Measurements from ENCODE around the gene CRIP3.
A peak's percentile ranks its signal among the peaks of the same experiment; 100 is the strongest.

CRIP3 gene

GRCh38 chr6:43334466-43335095 lies 26.0 kb upstream of the CRIP3 start:
- peaks cover 7% of the 10 kb centered on the region for H3K4me1 ChIP-seq (ENCODE audit: insufficient read depth, low read length, poor library complexity, severe bottlenecking)
- no peaks in the 10 kb centered on the region for H3K9me3 ChIP-seq (ENCODE audit: insufficient read depth, low read depth, low read length)
- no peaks in the 10 kb centered on the region for H3K79me2 ChIP-seq (ENCODE audit: insufficient read depth, low read length)
- no peaks in the 10 kb centered on the region for H3F3A ChIP-seq (ENCODE audit: low read depth)
- H3K36me3 ChIP-seq (ENCODE audit: insufficient read depth, low read length): peaks cover 25% of the 10 kb centered on the region; the same call in 1 of the 2 replicates
- TF ChIP-seq EZH2phosphoT487 (IDR thresholded peaks at IDR 0.05; ENCODE audit: borderline replicate concordance) (no peak), CTCF (conservative IDR thresholded peaks at IDR 0.05; ENCODE audit: low read length) (peak; percentile 67)
- H2AFZ ChIP-seq (ENCODE audit: low read length): no peak overlapping the region
- no peaks in the 10 kb centered on the region for H3K9me2 ChIP-seq (replicated peaks; ENCODE audit: low read depth, low read length)
- no peak overlapping the region for H3K4me3 ChIP-seq (ENCODE audit: low read length, poor library complexity, severe bottlenecking)
- H3K9ac ChIP-seq (ENCODE audit: low read depth, low read length, poor library complexity, severe bottlenecking): no peak overlapping the region
- H3K27me3 ChIP-seq (ENCODE audit: insufficient read depth, low read length, poor library complexity, severe bottlenecking): no peaks in the 10 kb centered on the region
- H4K20me1 ChIP-seq (ENCODE audit: insufficient read depth, low read length, poor library complexity, severe bottlenecking): no peaks in the 10 kb centered on the region
- no peak overlapping the region for H3K4me2 ChIP-seq (ENCODE audit: low read depth, low read length, poor library complexity, severe bottlenecking)

- Histone ChIP-seq H3K9ac (ENCODE audit: low read depth, low read length, poor library complexity, severe bottlenecking) (no peak overlapping the region), H3K9me3 (ENCODE audit: insufficient read depth, low read depth, low read length) (no peaks in the 10 kb centered on the region), H3K36me3 (ENCODE audit: insufficient read depth, low read length) (peaks cover under 1% of the 10 kb centered on the region; the same call in 1 of the 2 replicates), H2AFZ (ENCODE audit: low read length) (no peak overlapping the region), H3K4me2 (ENCODE audit: low read depth, low read length, poor library complexity, severe bottlenecking) (no peak overlapping the region), H3F3A (ENCODE audit: low read depth) (no peaks in the 10 kb centered on the region), H3K4me1 (ENCODE audit: insufficient read depth, low read length, poor library complexity, severe bottlenecking) (peaks cover 7% of the 10 kb centered on the region), H3K79me2 (ENCODE audit: insufficient read depth, low read length) (no peaks in the 10 kb centered on the region), H3K4me3 (ENCODE audit: low read length, poor library complexity, severe bottlenecking) (no peak overlapping the region), H3K9me2 (replicated peaks; ENCODE audit: low read depth, low read length) (no peaks in the 10 kb centered on the region), H3K27me3 (ENCODE audit: insufficient read depth, low read length, poor library complexity, severe bottlenecking) (no peaks in the 10 kb centered on the region), H4K20me1 (ENCODE audit: insufficient read depth, low read length, poor library complexity, severe bottlenecking) (no peaks in the 10 kb centered on the region)
- no peak for TF ChIP-seq EZH2phosphoT487 (IDR thresholded peaks at IDR 0.05; ENCODE audit: borderline replicate concordance)
- no peak for TF ChIP-seq CTCF (conservative IDR thresholded peaks at IDR 0.05; ENCODE audit: low read length)
Observed at GRCh38 chr6:43331891-43332290, 23.3 kb upstream of the CRIP3 start.

GRCh38 chr6:43331470-43331869 lies 22.8 kb upstream of the CRIP3 start:
- no peaks in the 10 kb centered on the region for H3K79me2 ChIP-seq (ENCODE audit: insufficient read depth, low read length)
- H3K4me1 ChIP-seq (ENCODE audit: insufficient read depth, low read length, poor library complexity, severe bottlenecking): peaks cover 7% of the 10 kb centered on the region
- H3K9me3 ChIP-seq (ENCODE audit: insufficient read depth, low read depth, low read length): no peaks in the 10 kb centered on the region
- no peak for TF ChIP-seq CTCF (conservative IDR thresholded peaks at IDR 0.05; ENCODE audit: low read length)
- TF ChIP-seq EZH2phosphoT487 (IDR thresholded peaks at IDR 0.05; ENCODE audit: borderline replicate concordance): no peak
- no peaks in the 10 kb centered on the region for H3F3A ChIP-seq (ENCODE audit: low read depth)
- no peaks in the 10 kb centered on the region for H3K27me3 ChIP-seq (ENCODE audit: insufficient read depth, low read length, poor library complexity, severe bottlenecking)
- H3K9ac ChIP-seq (ENCODE audit: low read depth, low read length, poor library complexity, severe bottlenecking): no peak overlapping the region
- no peak overlapping the region for H3K4me2 ChIP-seq (ENCODE audit: low read depth, low read length, poor library complexity, severe bottlenecking)
- H3K4me3 ChIP-seq (ENCODE audit: low read length, poor library complexity, severe bottlenecking): no peak overlapping the region
- no peaks in the 10 kb centered on the region; the same call in 1 of the 2 replicates for H3K36me3 ChIP-seq (ENCODE audit: insufficient read depth, low read length)
- no peaks in the 10 kb centered on the region for H3K9me2 ChIP-seq (replicated peaks; ENCODE audit: low read depth, low read length)
- H2AFZ ChIP-seq (ENCODE audit: low read length): no peak overlapping the region
- no peaks in the 10 kb centered on the region for H4K20me1 ChIP-seq (ENCODE audit: insufficient read depth, low read length, poor library complexity, severe bottlenecking)
